Chondrocyte (in vitro differentiated cells): ENCODE data around the gene ITGA8. TPM values are rescaled to one million over a fixed set of nuclear protein-coding genes. Genes with fewer than 3 reads are reported as not detected.
"Not testable (repeated sequence)": the region's sequence is repeated elsewhere in the genome, so short reads cannot be mapped to it uniquely, and the experiment has no call there.

ENCODE experiments used
- DNase-seq: peaks from one replicate; pipeline ENCODE4 v3.0.0; 2021; ENCODE audit warnings: mixed read lengths, low spot score
- H3K27ac Mint-ChIP-seq: one replicate; pipeline ENCODE4 v1.8.0; 2021; ENCODE audit warnings: mild to moderate bottlenecking, moderate library complexity, mixed read lengths; ENCODE audit not compliant: unreplicated experiment
- H3K27me3 Mint-ChIP-seq: 2 replicates; pipeline ENCODE4 v1.8.0; 2021; ENCODE audit warnings: low read depth, mixed read lengths
- H3K36me3 Mint-ChIP-seq: 2 replicates; pipeline ENCODE4 v1.8.0; 2021; ENCODE audit warnings: low read depth, mixed read lengths
- H3K4me1 Mint-ChIP-seq: 2 replicates; pipeline ENCODE4 v1.8.0; 2021; ENCODE audit warnings: low read depth, mild to moderate bottlenecking, mixed read lengths
- H3K4me3 Mint-ChIP-seq: one replicate; pipeline ENCODE4 v1.8.0; 2021; ENCODE audit warnings: mild to moderate bottlenecking, moderate library complexity, mixed read lengths; ENCODE audit not compliant: unreplicated experiment
- H3K9me3 Mint-ChIP-seq: 2 replicates; pipeline ENCODE4 v1.8.0; 2021; ENCODE audit warnings: low read depth, mixed read lengths
- CTCF ChIP-seq: fragments of 200-600 bp; sonication (generic); IDR thresholded peaks from 2 replicates; pipeline ENCODE4 v1.5.0; 2021; ENCODE audit warnings: antibody characterized with exemption, mild to moderate bottlenecking, moderate library complexity
- long read RNA-seq: library from polyadenylated mRNA; stranded (forward); transcript quantifications from one replicate; pipeline ENCODE4 v2.0.0, GENCODE V29; 2021
- total RNA-seq: library from RNA; stranded (reverse); gene quantifications from 3 replicates; pipeline ENCODE4 v1.2.1, GENCODE V29; 2021

The ITGA8 gene
- total RNA-seq: 2.2 to 5.9 TPM (median 5.6 TPM) in 3 replicates
- long read RNA-seq, full-length matches to known transcripts: 3 of 9 reads
- long read RNA-seq, partial matches to known transcripts: 2 of 9 reads
- long read RNA-seq, other reads (novel, unspliced or antisense): 4 of 9 reads

- TF ChIP-seq CTCF: peak; percentile 88
- Mint-ChIP-seq H3K27ac (no peak within 1 kb of the TSS), H3K4me3 (peak within 1 kb of the TSS; percentile 84), H3K27me3 (peaks cover 9% of the 10 kb centered on the region), H3K9me3 (no peaks in the 10 kb centered on the region), H3K36me3 (no peaks in the 10 kb centered on the region), H3K4me1 (peaks cover 42% of the 10 kb centered on the region)
- DNase-seq: no peak
These were observed at the start of gene ITGA8 for GRCh38 chr10:15719899-15720634. Gene ITGA8, minus strand, starts transcription at chr10:15719922. Its CDS starts 151 bp downstream, at chr10:15719771.

GRCh38 chr10:15764892-15765454 is 45.3 kb upstream of the ITGA8 start:
- H3K27me3 Mint-ChIP-seq: no peaks in the 10 kb centered on the region
- H3K27ac Mint-ChIP-seq: no peak overlapping the region
- TF ChIP-seq CTCF: no peak
- no peaks in the 10 kb centered on the region for H3K4me1 Mint-ChIP-seq
- H3K4me3 Mint-ChIP-seq: no peak overlapping the region
- H3K9me3 Mint-ChIP-seq: no peaks in the 10 kb centered on the region
- DNase-seq: no peak
- no peaks in the 10 kb centered on the region for H3K36me3 Mint-ChIP-seq

GRCh38 chr10:15763006-15763405 is 43.3 kb upstream of the ITGA8 start:
- no peak overlapping the region for H3K4me3 Mint-ChIP-seq
- TF ChIP-seq CTCF: no peak
- no peaks in the 10 kb centered on the region for H3K4me1 Mint-ChIP-seq
- no peak overlapping the region for H3K27ac Mint-ChIP-seq
- no peaks in the 10 kb centered on the region for H3K9me3 Mint-ChIP-seq
- H3K36me3 Mint-ChIP-seq: no peaks in the 10 kb centered on the region
- DNase-seq: no peak
- peaks cover 2% of the 10 kb centered on the region for H3K27me3 Mint-ChIP-seq

- H3K36me3 Mint-ChIP-seq, H3K27me3 Mint-ChIP-seq, H3K4me1 Mint-ChIP-seq, H3K9me3 Mint-ChIP-seq, H3K4me3 Mint-ChIP-seq, DNase-seq, H3K27ac Mint-ChIP-seq: not testable (repeated sequence)
These were observed 42.5 kb upstream of the ITGA8 start for GRCh38 chr10:15762239-15762638.

GRCh38 chr10:15761224-15761623 is 41.5 kb upstream of the ITGA8 start:
- DNase-seq, H3K36me3 Mint-ChIP-seq, H3K4me1 Mint-ChIP-seq, H3K27ac Mint-ChIP-seq, H3K27me3 Mint-ChIP-seq, H3K9me3 Mint-ChIP-seq, H3K4me3 Mint-ChIP-seq: not testable (repeated sequence)

- Mint-ChIP-seq H3K27me3 (peaks cover 6% of the 10 kb centered on the region), H3K36me3 (no peaks in the 10 kb centered on the region), H3K27ac (no peak overlapping the region), H3K9me3 (no peaks in the 10 kb centered on the region), H3K4me3 (no peak overlapping the region), H3K4me1 (no peaks in the 10 kb centered on the region)
- no peak for TF ChIP-seq CTCF
- DNase-seq: no peak
These were observed 41.0 kb upstream of the ITGA8 start for GRCh38 chr10:15760681-15761080.
